B cell (primary cell): ENCODE data around the gene CCDC121. TPM values are rescaled to one million over a fixed set of nuclear protein-coding genes. Genes with fewer than 3 reads are reported as not detected.

Source experiments
- ATAC-seq: fragments of 200-7000 bp; cut with Tn5 transposase; one replicate; pipeline ENCODE4 v1.10.0; 2021; ENCODE audit warnings: low read depth, mild to moderate bottlenecking, moderate number of reproducible peaks, moderate library complexity
- CTCF ChIA-PET: fragments of 350-600 bp; sonication (Branson Sonifier 250); formaldehyde crosslinking; loops from one replicate; lab custom pipeline; 2021; ENCODE audit warnings: antibody characterized with exemption, inconsistent platforms; lab: Charles Lee
- POLR2A ChIA-PET: fragments of 350-600 bp; sonication (Branson Sonifier 250); formaldehyde crosslinking; loops from one replicate; lab custom pipeline; 2021; ENCODE audit warnings: antibody characterized with exemption; lab: Charles Lee
- DNase-seq: peaks from one replicate; pipeline ENCODE4 v3.0.0; 2013
- H2AFZ ChIP-seq: 2 replicates; pipeline ENCODE4 v1.6.1; 2012; ENCODE audit warnings: mild to moderate bottlenecking, low read depth, low read length; ENCODE audit not compliant: insufficient read depth, poor library complexity, severe bottlenecking
- H3K27ac ChIP-seq, 2 donors: 1 replicate in 1 of 2; 2 replicates in 1 of 2; pipeline ENCODE4 v1.5.1; 2012 to 2013; ENCODE audit warnings: low read length in 2 of 2, mild to moderate bottlenecking in 2 of 2, moderate library complexity in 1 of 2
- H3K27me3 ChIP-seq, 4 experiments: fragments of 200-600 bp in 1 of 4; sonication (generic) in 1 of 4; replicated peaks in 1 of 4; 1 replicate in 2 of 4; 2 replicates in 2 of 4; pipeline versions ENCODE4 v1.6.1 to v1.7.0; 2013 to 2016; ENCODE audit warnings: low read length in 3 of 4, mild to moderate bottlenecking in 2 of 4, mixed read lengths in 1 of 4, moderate library complexity in 1 of 4; ENCODE audit not compliant: insufficient read depth in 4 of 4, control insufficient read depth in 3 of 4; ENCODE audit errors: control extremely low read depth in 1 of 4
- H3K36me3 ChIP-seq, 2 experiments: replicated peaks in 1 of 2; 1 replicate in 1 of 2; 2 replicates in 1 of 2; pipeline versions ENCODE4 v1.6.1 to v1.7.1; 2013; ENCODE audit warnings: low read length in 1 of 2; ENCODE audit not compliant: insufficient read depth in 2 of 2, control insufficient read depth in 1 of 2; ENCODE audit errors: control extremely low read depth in 1 of 2, extremely low read depth in 1 of 2
- H3K4me1 ChIP-seq, 2 donors: fragments of 200-600 bp in 1 of 2; sonication (generic) in 1 of 2; 1 replicate in 1 of 2; 2 replicates in 1 of 2; pipeline versions ENCODE4 v1.5.1 to v1.6.1; 2013 to 2017; ENCODE audit warnings: low read length in 2 of 2; ENCODE audit not compliant: control insufficient read depth in 2 of 2, insufficient read depth in 2 of 2
- H3K4me2 ChIP-seq: replicated peaks from 2 replicates; pipeline ENCODE3; 2012; ENCODE audit warnings: mild to moderate bottlenecking, low read depth, low read length; ENCODE audit not compliant: poor library complexity, severe bottlenecking
- H3K4me3 ChIP-seq, 5 experiments: fragments of 200-600 bp in 1 of 5; sonication (generic) in 1 of 5; 1 replicate in 3 of 5; 2 replicates in 2 of 5; pipeline versions ENCODE4 v1.5.1 to v1.7.0; 2011 to 2016; ENCODE audit warnings: low read length in 4 of 5, mild to moderate bottlenecking in 4 of 5, low read depth in 2 of 5, control low read depth in 1 of 5, moderate library complexity in 1 of 5; ENCODE audit not compliant: insufficient read depth in 1 of 5; ENCODE audit errors: control extremely low read depth in 1 of 5, extremely low read depth in 1 of 5
- H3K79me2 ChIP-seq: fragments of 200-600 bp; sonication (generic); one replicate; pipeline ENCODE4 v1.6.0; 2016; ENCODE audit warnings: low read length; ENCODE audit not compliant: control insufficient read depth, insufficient read depth
- H3K9ac ChIP-seq: fragments of 200-600 bp; sonication (generic); 2 replicates; pipeline ENCODE4 v1.6.1; 2017; ENCODE audit warnings: mild to moderate bottlenecking, low read length, moderate library complexity
- H3K9me3 ChIP-seq, 3 donors: one replicate each; pipeline versions ENCODE4 v1.6.1 to v1.7.1; 2013; ENCODE audit warnings: low read length in 2 of 3; ENCODE audit not compliant: control insufficient read depth in 2 of 3, insufficient read depth in 1 of 3; ENCODE audit errors: control extremely low read depth in 1 of 3
- H4K20me1 ChIP-seq: 2 replicates; pipeline ENCODE4 v1.6.0; 2012; ENCODE audit warnings: mild to moderate bottlenecking, low read length; ENCODE audit not compliant: insufficient read depth, control insufficient read depth, poor library complexity, severe bottlenecking
- H3K27ac Mint-ChIP-seq: one replicate; pipeline ENCODE4 v1.8.0; 2021; ENCODE audit warnings: mixed read lengths
- H3K27me3 Mint-ChIP-seq: one replicate; pipeline ENCODE4 v1.8.0; 2021; ENCODE audit warnings: mixed read lengths
- H3K4me1 Mint-ChIP-seq: one replicate; pipeline ENCODE4 v1.8.0; 2021; ENCODE audit warnings: mixed read lengths
- H3K4me3 Mint-ChIP-seq: one replicate; pipeline ENCODE4 v1.8.0; 2021; ENCODE audit warnings: mixed read lengths
- H3K9me3 Mint-ChIP-seq: one replicate; pipeline ENCODE4 v1.8.0; 2022; ENCODE audit warnings: mixed read lengths; ENCODE audit not compliant: insufficient read depth
- EZH2 ChIP-seq: IDR thresholded peaks from 2 replicates; pipeline ENCODE4 v1.6.1; 2012; ENCODE audit warnings: borderline replicate concordance, low read depth, mild to moderate bottlenecking, moderate library complexity, low read length; ENCODE audit not compliant: insufficient read depth, poor library complexity, severe bottlenecking
- WGBS: methylation state at CpG from one replicate; pipeline ENCODE4 v1.1.5; 2013; ENCODE audit warnings: missing lambda C conversion rate; ENCODE audit not compliant: insufficient coverage; 5-methylcytosine and 5-hydroxymethylcytosine counted together
- intact Hi-C: fragments of 100-400 bp; cut with micrococcal nuclease; formaldehyde crosslinking; loops from one replicate; pipeline ENCODE4 v1.10.0; 2022
- polyA plus RNA-seq: library from polyadenylated mRNA; depleted of rRNA; stranded (reverse); fragments of >200 nt; gene quantifications from 2 replicates; pipeline ENCODE4 v1.2.3, GENCODE V29; 2012
- total RNA-seq, 2 donors: library from RNA; stranded (reverse); fragments of 120-200 nt in 1 of 2; gene quantifications; 1 replicate in 1 of 2; 2 replicates in 1 of 2; pipeline versions ENCODE4 v1.2.3 to v1.2.4, GENCODE V29; 2013 to 2022
- TF ChIP-seq, protein P1 (sequence below): fragments of 200-600 bp; IDR thresholded peaks from one replicate; pipeline ENCODE4 v1.8.0; 2022; ENCODE audit warnings: antibody characterized with exemption, mild to moderate bottlenecking

Gene CCDC121
- total and polyA plus RNA-seq, 2 donors (not counting 1 experiment from before 2014, with no cell fraction given) = 0.95 to 2.2 TPM

DNA sequence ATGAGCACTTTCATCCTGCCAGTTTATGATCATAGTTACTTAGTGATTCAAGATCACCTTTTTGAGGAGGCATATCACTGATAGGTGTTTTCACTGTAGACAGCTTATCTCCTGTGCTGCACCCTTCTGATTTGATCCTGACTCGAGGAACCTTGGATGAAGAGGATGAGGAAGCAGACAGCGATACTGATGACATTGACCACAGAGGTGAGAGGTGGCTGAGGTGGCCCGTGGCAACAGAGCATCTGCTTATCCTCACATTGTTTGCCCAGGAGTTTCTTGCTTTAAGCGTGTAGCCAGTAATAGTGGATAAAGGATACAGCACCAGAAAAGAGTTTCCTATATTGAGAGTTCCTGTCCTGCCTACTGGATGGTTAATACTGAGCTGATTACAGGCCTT, 18.9 kb upstream of the CCDC121 start:
- intact Hi-C loops = no loop called here
- no peak overlapping the region for H3K27ac Mint-ChIP-seq
- ATAC-seq = no peak
- POLR2A ChIA-PET = no interaction called here
- H3K4me3 Mint-ChIP-seq = no peak overlapping the region
- no peak overlapping the region for H3K4me3 ChIP-seq
- H2AFZ ChIP-seq = no peak overlapping the region
- WGBS = 100% methylated on average over 1 of the region's 4 CpGs
- no peak overlapping the region for H3K4me2 ChIP-seq
- DNase-seq = no peak
- CTCF ChIA-PET = no interaction called here
- no peaks in the 10 kb centered on the region for H3K9me3 Mint-ChIP-seq
- H3K27ac ChIP-seq = no peak overlapping the region
- H3K9ac ChIP-seq = no peak overlapping the region
- TF ChIP-seq, protein P1, sequence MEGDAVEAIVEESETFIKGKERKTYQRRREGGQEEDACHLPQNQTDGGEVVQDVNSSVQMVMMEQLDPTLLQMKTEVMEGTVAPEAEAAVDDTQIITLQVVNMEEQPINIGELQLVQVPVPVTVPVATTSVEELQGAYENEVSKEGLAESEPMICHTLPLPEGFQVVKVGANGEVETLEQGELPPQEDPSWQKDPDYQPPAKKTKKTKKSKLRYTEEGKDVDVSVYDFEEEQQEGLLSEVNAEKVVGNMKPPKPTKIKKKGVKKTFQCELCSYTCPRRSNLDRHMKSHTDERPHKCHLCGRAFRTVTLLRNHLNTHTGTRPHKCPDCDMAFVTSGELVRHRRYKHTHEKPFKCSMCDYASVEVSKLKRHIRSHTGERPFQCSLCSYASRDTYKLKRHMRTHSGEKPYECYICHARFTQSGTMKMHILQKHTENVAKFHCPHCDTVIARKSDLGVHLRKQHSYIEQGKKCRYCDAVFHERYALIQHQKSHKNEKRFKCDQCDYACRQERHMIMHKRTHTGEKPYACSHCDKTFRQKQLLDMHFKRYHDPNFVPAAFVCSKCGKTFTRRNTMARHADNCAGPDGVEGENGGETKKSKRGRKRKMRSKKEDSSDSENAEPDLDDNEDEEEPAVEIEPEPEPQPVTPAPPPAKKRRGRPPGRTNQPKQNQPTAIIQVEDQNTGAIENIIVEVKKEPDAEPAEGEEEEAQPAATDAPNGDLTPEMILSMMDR = no peak
- TF ChIP-seq EZH2 = no peak
- H3K27me3 Mint-ChIP-seq = no peaks in the 10 kb centered on the region
- H4K20me1 ChIP-seq = no peaks in the 10 kb centered on the region
- no peaks in the 10 kb centered on the region for H3K4me1 Mint-ChIP-seq
- H3K36me3 ChIP-seq = peaks cover 16 to 47% of the 10 kb centered on the region in 2 experiments
- no peaks in the 10 kb centered on the region for H3K9me3 ChIP-seq
- no peaks in the 10 kb centered on the region for H3K27me3 ChIP-seq
- no peaks in the 10 kb centered on the region for H3K4me1 ChIP-seq
- H3K79me2 ChIP-seq = no peaks in the 10 kb centered on the region

DNA sequence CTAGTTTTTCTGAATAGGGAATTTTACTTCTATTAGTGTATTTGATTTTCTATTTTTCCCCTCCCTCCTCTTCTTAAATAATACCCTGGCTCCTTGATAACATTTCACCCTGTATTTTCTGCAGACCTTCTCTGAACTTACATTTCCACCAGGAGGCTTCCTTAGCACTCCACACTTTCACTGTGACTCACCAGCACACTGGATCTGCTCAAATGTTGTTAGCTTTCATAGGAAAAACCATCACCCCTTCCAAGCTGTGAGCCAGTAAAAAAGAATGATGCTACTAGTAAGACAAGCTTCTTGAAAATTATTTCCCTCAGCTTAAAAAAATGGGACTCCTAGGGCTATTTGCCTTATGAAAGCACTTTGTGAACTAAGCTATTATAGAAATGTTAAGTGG, 18.5 kb upstream of the CCDC121 start:
- H3K36me3 ChIP-seq = peaks cover 16 to 47% of the 10 kb centered on the region in 2 experiments
- no peaks in the 10 kb centered on the region for H4K20me1 ChIP-seq
- no peaks in the 10 kb centered on the region for H3K9me3 Mint-ChIP-seq
- intact Hi-C loops = no loop called here
- H3K27ac Mint-ChIP-seq = no peak overlapping the region
- ATAC-seq (no peak), DNase-seq (no peak)
- no peak overlapping the region for H3K27ac ChIP-seq
- H3K27me3 ChIP-seq = no peaks in the 10 kb centered on the region
- no peak overlapping the region for H3K9ac ChIP-seq
- no peaks in the 10 kb centered on the region for H3K4me1 Mint-ChIP-seq
- H3K4me3 ChIP-seq = no peak overlapping the region
- no peaks in the 10 kb centered on the region for H3K79me2 ChIP-seq
- no peaks in the 10 kb centered on the region for H3K9me3 ChIP-seq
- no peaks in the 10 kb centered on the region for H3K27me3 Mint-ChIP-seq
- ChIA-PET POLR2A (no interaction called here), CTCF (interaction anchor here (1.5 kb wide), 1 partner anchor 36 kb away, joined by 3 read pairs; no protein-coding TSS in a partner anchor)
- TF ChIP-seq EZH2 = no peak
- TF ChIP-seq, protein P1 = no peak
- H3K4me2 ChIP-seq = no peak overlapping the region
- H3K4me3 Mint-ChIP-seq = no peak overlapping the region
- H3K4me1 ChIP-seq = no peaks in the 10 kb centered on the region
- no peak overlapping the region for H2AFZ ChIP-seq
